Calu3 (cell line): Measurements from ENCODE around the gene C14orf119. TPM values are rescaled to one million over a fixed set of nuclear protein-coding genes. Genes with fewer than 3 reads are reported as not detected.

Experiments used
- BruUV-seq: library from RNA; stranded (reverse); fragments of 400-500 nt; replicated peaks from 2 replicates; lab custom pipeline; 2021; lab: Mats Ljungman, UMichigan
- CTCF ChIA-PET: fragments of 300-600 bp; sonication (Branson Sonifier 250); formaldehyde crosslinking; loops from one replicate; lab custom pipeline; 2022; ENCODE audit warnings: antibody characterized with exemption; lab: Charles Lee
- DNase-seq: peaks from one replicate; pipeline ENCODE4 v3.0.0; 2022
- H3K27ac Mint-ChIP-seq: one replicate; pipeline ENCODE4 v1.8.0; 2022; ENCODE audit warnings: mixed read lengths; ENCODE audit not compliant: unreplicated experiment
- H3K27me3 Mint-ChIP-seq: one replicate; pipeline ENCODE4 v1.8.0; 2022; ENCODE audit warnings: mixed read lengths; ENCODE audit not compliant: unreplicated experiment
- H3K36me3 Mint-ChIP-seq: one replicate; pipeline ENCODE4 v1.8.0; 2022; ENCODE audit warnings: mild to moderate bottlenecking, moderate library complexity, mixed read lengths; ENCODE audit not compliant: insufficient read depth, unreplicated experiment
- H3K4me1 Mint-ChIP-seq: one replicate; pipeline ENCODE4 v1.8.0; 2022; ENCODE audit warnings: mild to moderate bottlenecking, low read depth, mixed read lengths; ENCODE audit not compliant: unreplicated experiment
- H3K4me3 Mint-ChIP-seq: one replicate; pipeline ENCODE4 v1.8.0; 2022; ENCODE audit warnings: mild to moderate bottlenecking, low read depth, moderate library complexity, mixed read lengths; ENCODE audit not compliant: unreplicated experiment
- H3K9me3 Mint-ChIP-seq: one replicate; pipeline ENCODE4 v1.8.0; 2022; ENCODE audit warnings: low read depth, mixed read lengths; ENCODE audit not compliant: unreplicated experiment
- CTCF ChIP-seq: fragments of 200-600 bp; IDR thresholded peaks from one replicate; pipeline ENCODE4 v1.8.0; 2022; ENCODE audit warnings: antibody characterized with exemption; ENCODE audit not compliant: unreplicated experiment
- intact Hi-C: fragments of 100-400 bp; cut with micrococcal nuclease; formaldehyde crosslinking; loops from one replicate; pipeline ENCODE4 v1.10.0; 2022; ENCODE audit not compliant: unreplicated experiment
- total RNA-seq: library from RNA; stranded (reverse); gene quantifications from 2 replicates; pipeline ENCODE4 v1.2.3, GENCODE V29; 2022

Gene C14orf119
- total RNA-seq, 1 experiment from 2014 or later, result 47.3 TPM

- no peaks in the 10 kb centered on the region for H3K36me3 Mint-ChIP-seq
- intact Hi-C loops, result no loop called here
Observed at GRCh38 chr14:23149745-23150144, 54.4 kb downstream of the C14orf119 start.

More at GRCh38 chr14:23149745-23150144, 54.4 kb downstream of the C14orf119 start:
- H3K27me3 Mint-ChIP-seq, result peaks cover 58% of the 10 kb centered on the region
- H3K27ac Mint-ChIP-seq, result no peak overlapping the region
- no peaks in the 10 kb centered on the region for H3K9me3 Mint-ChIP-seq
- CTCF ChIA-PET, result interaction anchor here (1.1 kb wide), 1 partner anchor 8 kb away, joined by 4 read pairs; no protein-coding TSS in a partner anchor
- H3K4me1 Mint-ChIP-seq, result no peaks in the 10 kb centered on the region
- no peak overlapping the region for H3K4me3 Mint-ChIP-seq
- no TSS peak for BruUV-seq
- no peak for DNase-seq
- TF ChIP-seq CTCF, result no peak

Other genes starting within 250 kb of the C14orf119 start
- gene LRP10, start 223.8 kb upstream of the C14orf119 start, total RNA-seq, result 112 and 121 TPM in 2 replicates
- gene REM2, start 212.3 kb upstream of the C14orf119 start, total RNA-seq, result 0.85 and 1.0 TPM in 2 replicates
- 65.3 and 70.9 TPM in 2 replicates for gene RBM23, start 176.4 kb upstream of the C14orf119 start, total RNA-seq
- 101 and 113 TPM in 2 replicates for gene PRMT5, start 166.1 kb upstream of the C14orf119 start, total RNA-seq
- 30.4 and 32.1 TPM in 2 replicates for gene HAUS4, start 138.4 kb upstream of the C14orf119 start, total RNA-seq
- 20.2 and 32.7 TPM in 2 replicates for gene AJUBA, start 113.0 kb upstream of the C14orf119 start, total RNA-seq
- 9.6 and 10.6 TPM in 2 replicates for gene C14orf93, start 85.4 kb upstream of the C14orf119 start, total RNA-seq
- 121 and 138 TPM in 2 replicates for gene PSMB5, start 60.6 kb upstream of the C14orf119 start, total RNA-seq
- gene PSMB11, start 53.3 kb upstream of the C14orf119 start, total RNA-seq, result not detected in 2 replicates
- gene CDH24, start 38.0 kb upstream of the C14orf119 start, total RNA-seq, result 5.0 and 5.7 TPM in 2 replicates
- 181 and 191 TPM in 2 replicates for gene ACIN1, start 369 bp upstream of the C14orf119 start, total RNA-seq
- gene CIROP, start 9.5 kb downstream of the C14orf119 start, total RNA-seq, result not detected in 2 replicates
- not detected in 2 replicates for gene CEBPE, start 23.8 kb downstream of the C14orf119 start, total RNA-seq
- 0.29 TPM in 1 of 2 replicates, not detected in the other for gene SLC7A8, start 88.2 kb downstream of the C14orf119 start, total RNA-seq
- not detected in 2 replicates for gene RNF212B, start 142.4 kb downstream of the C14orf119 start, total RNA-seq
- gene HOMEZ, start 190.6 kb downstream of the C14orf119 start, total RNA-seq, result 19.3 and 22.6 TPM in 2 replicates
- 12.8 and 16.2 TPM in 2 replicates for gene PPP1R3E, start 207.4 kb downstream of the C14orf119 start, total RNA-seq
- gene BCL2L2, start 211.3 kb downstream of the C14orf119 start, total RNA-seq, result 19.0 and 21.3 TPM in 2 replicates
- gene PABPN1, start 226.0 kb downstream of the C14orf119 start, total RNA-seq, result 173 and 181 TPM in 2 replicates